Natural killer cell treated with Interleukin-12 subunit alpha and Interleukin-12 subunit beta and Interleukin-15 and Interleukin-18, amount 100 ng/mL, for 72 hours (primary cell): Measurements from ENCODE around the gene SFN. TPM values are rescaled to one million over a fixed set of nuclear protein-coding genes. Genes with fewer than 3 reads are reported as not detected.
A peak's percentile ranks its signal among the peaks of the same experiment; 100 is the strongest.

Experiments used
- ATAC-seq, 2 donors: fragments of 150-1000 bp; cut with Tn5 transposase in 1 of 2; sonication (Bioruptor Pico), chemical (Tn5 transposase) in 1 of 2; 2 replicates each; pipeline ENCODE4 v1.10.0; 2021
- DNase-seq: peaks from one replicate; pipeline ENCODE4 v3.0.0; 2022; ENCODE audit warnings: low spot score
- H3K27ac Mint-ChIP-seq, 2 donors: 1 replicate in 1 of 2; 2 replicates in 1 of 2; pipeline ENCODE4 v1.8.0; 2022; ENCODE audit warnings: mixed read lengths in 2 of 2, mild to moderate bottlenecking in 1 of 2, moderate library complexity in 1 of 2
- H3K27me3 Mint-ChIP-seq, 2 donors: 1 replicate in 1 of 2; 2 replicates in 1 of 2; pipeline ENCODE4 v1.8.0; 2022; ENCODE audit warnings: mixed read lengths in 2 of 2
- H3K36me3 Mint-ChIP-seq: one replicate; pipeline ENCODE4 v1.8.0; 2022; ENCODE audit warnings: mixed read lengths
- H3K4me1 Mint-ChIP-seq, 2 donors: 1 replicate in 1 of 2; 2 replicates in 1 of 2; pipeline ENCODE4 v1.8.0; 2022; ENCODE audit warnings: low read depth in 2 of 2, mixed read lengths in 2 of 2, mild to moderate bottlenecking in 1 of 2
- H3K4me3 Mint-ChIP-seq: one replicate; pipeline ENCODE4 v1.8.0; 2022; ENCODE audit warnings: mixed read lengths
- H3K9me3 Mint-ChIP-seq: 2 replicates; pipeline ENCODE4 v1.8.0; 2022; ENCODE audit warnings: mixed read lengths
- total RNA-seq, 2 donors: library from RNA; stranded (reverse); gene quantifications; one replicate each; pipeline ENCODE4 v1.2.3, GENCODE V29; 2022

The SFN gene
- total RNA-seq = under 1 TPM; 0.50 to 0.56 TPM

DNA sequence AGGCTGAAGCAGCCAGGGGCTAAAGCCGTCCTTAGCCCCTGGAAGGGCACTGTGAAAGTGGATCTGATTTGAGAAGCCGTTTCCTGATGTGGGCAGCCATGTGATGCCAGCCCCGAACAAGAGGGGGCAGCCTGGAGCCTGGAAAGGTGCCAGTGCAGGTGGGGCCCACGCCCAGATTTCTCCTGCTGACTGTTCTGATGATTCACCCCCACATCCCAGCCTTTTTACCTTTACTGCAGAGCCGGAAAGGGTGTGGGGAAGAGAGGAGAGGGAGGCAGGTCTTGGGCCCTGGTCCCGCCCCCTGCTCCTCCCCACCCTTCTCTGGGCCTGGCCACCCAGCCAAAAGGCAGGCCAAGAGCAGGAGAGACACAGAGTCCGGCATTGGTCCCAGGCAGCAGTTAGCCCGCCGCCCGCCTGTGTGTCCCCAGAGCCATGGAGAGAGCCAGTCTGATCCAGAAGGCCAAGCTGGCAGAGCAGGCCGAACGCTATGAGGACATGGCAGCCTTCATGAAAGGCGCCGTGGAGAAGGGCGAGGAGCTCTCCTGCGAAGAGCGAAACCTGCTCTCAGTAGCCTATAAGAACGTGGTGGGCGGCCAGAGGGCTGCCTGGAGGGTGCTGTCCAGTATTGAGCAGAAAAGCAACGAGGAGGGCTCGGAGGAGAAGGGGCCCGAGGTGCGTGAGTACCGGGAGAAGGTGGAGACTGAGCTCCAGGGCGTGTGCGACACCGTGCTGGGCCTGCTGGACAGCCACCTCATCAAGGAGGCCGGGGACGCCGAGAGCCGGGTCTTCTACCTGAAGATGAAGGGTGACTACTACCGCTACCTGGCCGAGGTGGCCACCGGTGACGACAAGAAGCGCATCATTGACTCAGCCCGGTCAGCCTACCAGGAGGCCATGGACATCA lies at the start of gene SFN:
Gene SFN, plus strand, starts transcription at position 369 of the 904 bp plus-strand sequence. Its CDS starts 64 bp downstream, at position 433.
- Mint-ChIP-seq H3K9me3 (no peaks in the 10 kb centered on the region), H3K4me3 (peak within 1 kb of the TSS; percentile 90), H3K27me3 (no peaks in the 10 kb centered on the region), H3K4me1 (peaks cover 20 to 24% of the 10 kb centered on the region in 2 donors), H3K27ac (peak within 1 kb of the TSS; percentile 12 to 39), H3K36me3 (no peaks in the 10 kb centered on the region)
- DNase-seq (no peak), ATAC-seq (no peak)

DNA sequence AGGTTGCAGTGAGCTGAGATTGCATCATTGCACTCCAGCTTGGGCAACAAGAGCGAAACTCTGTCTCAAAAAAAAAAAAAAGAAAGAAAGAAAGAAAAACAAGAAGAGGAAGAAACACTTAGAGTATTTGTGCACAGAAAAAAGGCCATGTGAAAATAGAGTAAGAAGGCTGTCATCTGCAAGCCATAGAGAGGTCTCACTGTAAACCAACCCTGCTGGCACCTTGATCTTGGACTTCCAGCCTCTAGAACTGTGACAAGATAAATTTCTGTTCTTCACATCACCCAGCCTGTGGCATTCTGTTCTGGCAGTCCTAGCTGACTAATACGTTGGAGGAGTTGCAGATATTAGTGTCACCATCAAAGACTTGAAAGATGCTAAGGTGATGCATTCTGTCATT lies 48.6 kb upstream of the SFN start:
- no peak for DNase-seq
- H3K36me3 Mint-ChIP-seq = no peaks in the 10 kb centered on the region
- no peaks in the 10 kb centered on the region for H3K9me3 Mint-ChIP-seq
- no peak for ATAC-seq
- peaks cover 20 to 24% of the 10 kb centered on the region in 2 donors for H3K4me1 Mint-ChIP-seq
- H3K27ac Mint-ChIP-seq = no peak overlapping the region
- no peaks in the 10 kb centered on the region for H3K27me3 Mint-ChIP-seq
- no peak overlapping the region for H3K4me3 Mint-ChIP-seq

DNA sequence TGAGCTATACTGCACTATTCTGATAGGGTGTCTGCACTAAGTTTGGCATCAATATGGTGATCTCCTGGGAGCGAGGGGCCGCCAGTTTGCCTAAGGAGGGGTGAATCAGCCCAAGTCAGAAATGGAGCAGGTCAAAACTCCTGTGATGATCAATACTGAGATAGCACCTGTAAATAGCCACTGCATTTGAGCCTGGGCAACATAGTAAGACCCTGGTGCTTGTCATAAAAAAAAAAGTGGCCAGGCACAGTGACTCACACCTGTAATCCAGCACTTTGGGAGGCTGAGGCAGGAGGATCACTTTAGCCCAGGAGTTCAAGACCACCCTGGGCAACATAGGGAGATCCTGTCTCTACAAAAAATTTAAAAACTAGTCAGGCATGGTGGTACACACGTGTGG lies 48.1 kb upstream of the SFN start:
- no peak overlapping the region for H3K4me3 Mint-ChIP-seq
- H3K27me3 Mint-ChIP-seq = no peaks in the 10 kb centered on the region
- no peak overlapping the region for H3K27ac Mint-ChIP-seq
- DNase-seq (no peak), ATAC-seq (no peak)
- peaks cover 20 to 24% of the 10 kb centered on the region in 2 donors for H3K4me1 Mint-ChIP-seq
- no peaks in the 10 kb centered on the region for H3K36me3 Mint-ChIP-seq
- H3K9me3 Mint-ChIP-seq = no peaks in the 10 kb centered on the region

DNA sequence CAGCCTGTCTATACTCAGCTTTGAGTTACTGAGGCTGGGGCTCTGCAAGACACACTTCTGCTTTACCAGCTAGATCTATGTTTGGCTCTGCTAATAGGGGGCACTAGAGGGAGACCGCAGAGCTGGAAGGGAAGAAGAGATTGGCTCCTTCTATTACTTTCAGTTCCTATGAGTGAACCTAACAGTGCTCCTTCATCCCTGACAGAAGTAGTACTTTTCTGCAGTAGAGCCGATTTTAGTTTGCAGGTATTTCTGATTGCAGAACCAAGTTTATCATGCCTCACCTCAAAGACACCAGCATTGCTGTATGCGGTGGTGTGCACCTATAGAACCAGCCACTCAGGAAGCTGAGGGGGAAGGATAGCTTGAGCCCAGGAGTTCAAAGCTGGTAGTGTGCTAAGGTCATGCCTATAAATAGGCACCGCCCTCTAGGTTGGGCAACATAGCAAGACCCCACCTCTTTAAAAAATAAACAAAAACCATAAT lies 42.1 kb upstream of the SFN start:
- Mint-ChIP-seq H3K9me3 (no peaks in the 10 kb centered on the region), H3K4me3 (peak overlapping the region; percentile 4), H3K27me3 (no peaks in the 10 kb centered on the region), H3K27ac (peak overlapping the region; percentile 14 to 83), H3K36me3 (no peaks in the 10 kb centered on the region), H3K4me1 (peaks cover 8 to 13% of the 10 kb centered on the region in 2 donors)
- ATAC-seq (peak; percentile 81 to 84), DNase-seq (no peak)

DNA sequence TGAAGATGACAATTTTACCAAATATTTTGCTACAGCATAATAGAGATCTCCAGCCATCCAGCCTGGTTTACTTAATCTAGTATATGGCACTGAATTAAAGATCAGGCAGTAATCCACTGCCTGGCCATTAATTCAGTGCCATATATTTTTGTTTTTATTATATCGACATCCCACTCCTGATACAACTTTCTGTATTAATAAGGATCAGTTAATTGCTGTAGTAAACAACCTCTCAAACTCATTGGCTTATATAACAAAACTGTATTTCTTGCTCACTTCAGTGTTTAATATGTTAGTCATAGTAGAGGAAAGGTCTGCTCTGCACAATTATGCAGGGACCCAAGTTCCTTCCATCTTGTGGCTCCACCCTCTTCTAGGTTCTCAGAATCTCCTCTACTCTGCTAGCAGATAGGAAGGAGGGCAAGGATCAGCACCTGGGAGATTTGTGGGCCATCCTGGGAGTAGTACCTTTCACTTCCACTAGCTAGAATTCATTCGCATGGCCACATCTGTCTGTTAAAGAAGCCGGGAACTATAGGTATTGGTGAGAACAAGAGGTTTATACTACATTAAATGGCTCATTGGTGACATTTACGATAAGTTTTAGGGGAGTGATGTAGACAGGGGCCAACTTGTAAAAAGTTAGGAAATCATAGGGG lies 40.1 kb upstream of the SFN start:
- no peaks in the 10 kb centered on the region for H3K9me3 Mint-ChIP-seq
- no peak for DNase-seq
- no peak overlapping the region for H3K4me3 Mint-ChIP-seq
- H3K36me3 Mint-ChIP-seq = peaks cover 7% of the 10 kb centered on the region
- peaks cover 15 to 21% of the 10 kb centered on the region in 2 donors for H3K4me1 Mint-ChIP-seq
- peak overlapping the region in 1 of 2 donors; percentile 31 for H3K27ac Mint-ChIP-seq
- ATAC-seq = no peak
- no peaks in the 10 kb centered on the region for H3K27me3 Mint-ChIP-seq

DNA sequence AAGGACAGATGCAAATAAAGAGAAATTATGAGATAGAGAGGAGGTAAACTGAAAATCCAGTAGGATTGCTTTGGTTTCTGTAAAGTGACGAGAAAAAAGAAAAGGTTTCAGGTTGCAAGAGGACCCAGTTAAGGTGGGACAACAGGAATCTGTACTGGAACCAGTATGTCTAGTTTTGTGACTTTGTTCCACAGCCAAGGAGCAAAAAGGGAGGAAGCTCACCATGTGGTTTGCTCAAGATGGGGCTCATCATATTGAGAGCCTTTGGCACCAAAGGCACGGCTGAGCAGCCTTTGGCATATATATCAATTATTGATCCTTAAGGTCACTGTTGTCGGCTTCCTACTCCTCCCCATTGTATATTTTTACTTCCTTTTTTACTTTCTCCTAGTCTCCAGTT lies 38.2 kb upstream of the SFN start:
- H3K4me3 Mint-ChIP-seq = no peak overlapping the region
- H3K27ac Mint-ChIP-seq = peak overlapping the region in 1 of 2 donors; percentile 86
- no peak for DNase-seq
- H3K36me3 Mint-ChIP-seq = peaks cover 8% of the 10 kb centered on the region
- H3K27me3 Mint-ChIP-seq = no peaks in the 10 kb centered on the region
- H3K9me3 Mint-ChIP-seq = no peaks in the 10 kb centered on the region
- ATAC-seq = no peak
- H3K4me1 Mint-ChIP-seq = peaks cover 32 to 37% of the 10 kb centered on the region in 2 donors

DNA sequence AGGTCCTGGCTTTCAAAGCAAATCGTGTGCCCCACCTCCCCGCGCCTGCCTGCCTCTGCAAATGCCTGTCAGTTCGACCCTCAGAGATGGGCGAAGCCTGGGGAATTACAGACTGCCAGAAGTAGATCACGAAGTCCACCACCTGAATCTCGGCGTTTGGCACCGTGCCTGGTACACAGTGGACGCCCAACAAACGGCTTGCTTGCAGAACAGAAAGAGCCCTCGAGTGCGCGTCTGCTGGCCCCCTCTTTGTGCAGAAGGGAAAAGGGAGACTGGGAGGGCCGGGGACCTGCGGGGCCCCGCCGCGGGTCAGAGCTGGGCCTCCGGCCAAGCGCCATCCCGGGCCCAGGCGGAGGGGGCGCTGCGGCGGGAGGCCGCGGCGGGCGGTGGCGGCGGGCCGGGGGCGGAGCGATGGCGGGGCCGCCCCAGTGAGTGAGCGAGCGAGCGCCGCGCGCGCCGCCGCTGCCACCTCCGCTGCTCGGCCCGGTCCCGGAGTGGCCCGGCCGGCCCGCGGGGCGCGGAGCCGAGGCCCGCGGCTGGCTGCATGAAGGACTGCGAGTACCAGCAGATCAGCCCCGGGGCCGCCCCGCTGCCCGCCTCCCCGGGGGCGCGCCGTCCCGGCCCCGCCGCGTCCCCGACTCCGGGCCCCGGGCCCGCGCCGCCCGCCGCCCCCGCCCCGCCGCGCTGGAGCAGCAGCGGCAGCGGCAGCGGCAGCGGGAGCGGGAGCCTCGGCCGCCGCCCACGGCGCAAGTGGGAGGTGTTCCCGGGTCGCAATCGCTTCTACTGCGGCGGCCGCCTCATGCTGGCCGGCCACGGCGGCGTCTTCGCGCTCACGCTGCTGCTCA lies 36.5 kb upstream of the SFN start, which contains the start of gene ZDHHC18:
Gene ZDHHC18, plus strand, starts transcription at position 428 of the 845 bp plus-strand sequence. Its CDS starts 117 bp downstream, at position 545.
- Mint-ChIP-seq H3K27ac (peak within 1 kb of the TSS; percentile 99), H3K4me3 (peak within 1 kb of the TSS; percentile 96), H3K9me3 (no peaks in the 10 kb centered on the region), H3K27me3 (no peaks in the 10 kb centered on the region), H3K36me3 (peaks cover 12% of the 10 kb centered on the region), H3K4me1 (peaks cover 38 to 42% of the 10 kb centered on the region in 2 donors)
- peak; percentile 85 for DNase-seq
- peak; percentile 93 to 95 for ATAC-seq

DNA sequence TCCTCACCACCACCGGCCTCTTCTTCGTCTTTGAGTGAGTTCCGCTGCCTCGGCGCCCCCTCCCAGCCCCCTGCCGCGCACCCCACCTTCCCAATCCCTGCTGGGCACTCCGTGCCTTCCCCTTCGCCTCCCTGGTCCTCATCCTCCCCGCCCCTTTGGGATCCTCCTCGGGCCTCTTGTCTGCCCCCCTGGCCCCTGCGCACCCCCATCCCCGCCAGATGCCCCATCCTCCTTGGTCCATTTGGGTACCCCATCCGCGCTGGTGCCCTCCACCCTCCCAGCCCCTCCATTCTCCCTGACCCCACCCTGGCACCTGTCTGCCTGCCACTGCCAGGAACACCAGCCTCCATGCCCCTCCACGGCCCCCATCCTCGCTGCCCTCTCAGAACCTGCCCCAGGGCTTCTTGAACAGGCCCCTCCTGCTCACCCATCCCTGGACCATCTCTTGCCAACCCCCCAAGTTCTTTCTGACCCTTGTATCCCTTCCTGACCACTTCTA lies 35.8 kb upstream of the SFN start:
- ATAC-seq (no peak), DNase-seq (no peak)
- peak overlapping the region; percentile 99 for H3K27ac Mint-ChIP-seq
- H3K9me3 Mint-ChIP-seq = no peaks in the 10 kb centered on the region
- H3K4me3 Mint-ChIP-seq = peak overlapping the region; percentile 96
- no peaks in the 10 kb centered on the region for H3K27me3 Mint-ChIP-seq
- peaks cover 12% of the 10 kb centered on the region for H3K36me3 Mint-ChIP-seq
- peaks cover 43 to 49% of the 10 kb centered on the region in 2 donors for H3K4me1 Mint-ChIP-seq

DNA sequence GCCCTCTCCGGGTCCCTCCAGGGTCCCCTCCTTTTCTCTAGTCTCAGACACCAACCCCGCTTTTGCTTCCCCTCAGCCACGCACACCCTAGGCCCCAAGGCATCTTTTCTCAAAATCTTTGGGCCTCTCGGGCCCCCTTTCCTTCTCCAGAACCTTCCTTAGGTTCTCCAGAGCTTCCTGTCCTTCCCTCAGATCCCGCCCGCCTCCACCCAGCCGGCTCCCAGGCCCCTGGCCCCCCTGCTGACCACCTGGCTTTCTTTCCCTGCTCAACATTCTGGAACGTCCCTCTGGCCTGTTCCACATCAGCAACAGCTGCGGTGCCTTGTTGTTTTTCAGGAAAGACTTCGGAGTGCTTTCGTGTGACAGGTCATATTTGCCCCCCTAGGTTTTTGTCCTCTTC lies 35.3 kb upstream of the SFN start:
- peaks cover 14% of the 10 kb centered on the region for H3K36me3 Mint-ChIP-seq
- ATAC-seq (no peak), DNase-seq (no peak)
- peaks cover 48 to 54% of the 10 kb centered on the region in 2 donors for H3K4me1 Mint-ChIP-seq
- H3K9me3 Mint-ChIP-seq = no peaks in the 10 kb centered on the region
- H3K4me3 Mint-ChIP-seq = peak overlapping the region; percentile 96
- no peaks in the 10 kb centered on the region for H3K27me3 Mint-ChIP-seq
- peak overlapping the region; percentile 99 for H3K27ac Mint-ChIP-seq

DNA sequence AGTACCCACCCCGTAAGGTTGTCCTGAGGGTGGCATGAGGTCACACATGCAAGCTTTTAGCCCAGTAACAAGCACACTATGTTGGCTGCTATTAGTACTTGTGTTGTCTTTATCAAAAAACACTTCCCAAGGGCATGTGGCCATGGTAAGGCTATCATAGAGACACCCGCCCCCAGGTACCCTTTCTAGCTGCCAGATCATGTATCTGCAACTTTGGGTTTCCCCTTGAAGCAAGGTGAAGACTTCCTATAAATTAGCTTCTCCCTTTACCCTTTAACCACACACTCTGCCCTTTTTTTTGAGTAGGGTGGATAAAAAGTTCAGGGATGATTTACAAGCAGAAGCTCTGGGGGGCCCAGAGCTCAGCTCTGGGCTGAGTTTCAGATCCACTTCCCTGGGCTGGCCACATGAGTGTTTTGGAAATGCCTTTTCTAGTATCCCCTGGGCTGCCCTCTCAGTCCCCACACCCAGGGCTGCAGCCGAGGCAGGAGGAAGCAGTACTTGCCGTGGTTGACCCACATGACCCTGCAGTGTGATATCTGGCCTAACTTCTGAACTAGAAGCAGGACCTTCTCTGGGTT lies 34.4 kb upstream of the SFN start:
- no peak for DNase-seq

DNA sequence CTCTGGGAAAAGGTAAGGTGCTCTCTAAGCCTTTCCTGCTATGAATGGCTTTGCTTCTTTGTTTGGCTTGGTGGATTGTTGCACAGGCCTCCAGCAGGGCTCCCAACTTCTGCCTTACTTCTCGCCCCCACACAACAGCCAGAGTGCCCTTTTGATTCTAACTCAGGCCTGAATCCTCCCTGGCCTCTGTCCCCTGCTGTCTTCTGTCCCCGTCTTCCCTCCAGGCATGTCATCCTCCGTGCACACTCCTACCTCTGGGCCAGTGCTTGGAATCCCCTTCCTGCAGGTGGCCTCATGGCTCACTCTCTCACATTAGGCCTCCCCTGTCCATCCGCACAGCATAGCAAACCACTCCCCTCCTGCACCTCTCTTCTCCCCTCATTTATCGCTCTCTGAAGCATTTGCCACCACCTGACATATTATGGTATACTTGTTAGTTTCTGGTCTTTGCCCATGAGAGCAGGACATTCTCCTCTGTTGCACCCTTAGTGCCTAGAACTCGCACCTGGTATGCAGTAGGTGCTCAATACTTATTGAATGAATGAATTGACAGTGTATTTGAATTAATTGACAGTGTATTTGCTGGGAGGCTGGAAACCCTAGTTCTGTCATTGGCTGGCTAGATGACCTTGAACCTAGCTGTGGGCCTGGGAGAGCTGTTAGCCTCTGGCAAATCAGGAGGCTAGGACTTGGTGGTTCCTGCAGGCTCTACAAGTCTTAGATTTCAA lies 33.6 kb upstream of the SFN start:
- Mint-ChIP-seq H3K27ac (peak overlapping the region; percentile 99), H3K4me1 (peaks cover 61 to 71% of the 10 kb centered on the region in 2 donors)
- ATAC-seq = no peak

More for the DNA sequence above, 34.4 kb upstream of the SFN start:
- Mint-ChIP-seq H3K27ac (peak overlapping the region; percentile 99), H3K36me3 (peaks cover 18% of the 10 kb centered on the region), H3K27me3 (no peaks in the 10 kb centered on the region), H3K4me3 (peak overlapping the region; percentile 96), H3K4me1 (peaks cover 53 to 62% of the 10 kb centered on the region in 2 donors), H3K9me3 (no peaks in the 10 kb centered on the region)
- ATAC-seq = no peak

DNA sequence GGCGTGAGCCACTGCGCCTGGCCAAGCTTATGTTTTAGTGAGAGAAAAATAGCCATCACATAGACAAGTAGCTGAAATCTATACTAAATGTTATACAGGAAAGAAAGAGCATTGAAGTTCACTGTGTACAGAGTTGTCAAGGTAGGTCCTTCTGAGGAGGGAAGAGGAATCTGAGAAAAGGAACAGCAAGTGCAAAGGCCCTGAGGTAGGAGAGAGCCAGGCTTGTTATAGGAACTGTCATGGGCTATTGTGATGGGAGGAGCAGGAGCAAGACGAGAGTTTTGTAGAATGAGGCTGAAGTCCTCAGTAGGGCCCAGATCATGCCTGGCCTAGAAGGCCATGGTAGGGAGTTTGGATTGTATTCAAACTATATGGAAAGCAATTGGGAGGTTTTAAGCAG lies 31.9 kb upstream of the SFN start:
- Mint-ChIP-seq H3K36me3 (peaks cover 29% of the 10 kb centered on the region), H3K9me3 (no peaks in the 10 kb centered on the region), H3K4me1 (peaks cover 68 to 78% of the 10 kb centered on the region in 2 donors), H3K4me3 (peak overlapping the region; percentile 83), H3K27ac (peak overlapping the region; percentile 99), H3K27me3 (no peaks in the 10 kb centered on the region)
- DNase-seq (no peak), ATAC-seq (no peak)

More for the DNA sequence above, 33.6 kb upstream of the SFN start:
- Mint-ChIP-seq H3K27me3 (no peaks in the 10 kb centered on the region), H3K4me3 (peak overlapping the region; percentile 96), H3K9me3 (no peaks in the 10 kb centered on the region), H3K36me3 (peaks cover 21% of the 10 kb centered on the region)
- no peak for DNase-seq
